GM21529 (cell line): Measurements from ENCODE around the gene CGNL1.

Source experiments
- ATAC-seq: cut with Tn5 transposase; IDR thresholded peaks from one replicate; pipeline ENCODE4 v1.9.1; 2021; ENCODE audit not compliant: unreplicated experiment

Gene CGNL1

DNA sequence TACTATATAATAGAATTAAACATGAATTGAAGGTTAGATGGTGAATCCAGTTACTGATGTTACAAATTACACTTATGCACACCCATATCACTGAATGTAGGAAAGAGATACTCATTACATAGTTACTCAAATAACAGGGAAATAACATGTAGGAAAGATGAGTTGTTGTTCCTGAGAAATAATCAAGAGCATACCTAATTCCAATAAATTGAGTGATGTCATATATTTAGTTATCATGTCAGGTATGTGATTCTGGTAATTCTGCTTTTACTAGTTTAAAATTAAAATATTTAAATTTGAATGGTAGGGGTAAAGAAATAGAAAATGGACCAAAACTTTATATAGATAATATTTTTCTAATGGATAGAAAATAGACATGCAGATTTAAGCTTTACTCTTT is 112.8 kb downstream of the CGNL1 start:
- no peak for ATAC-seq

DNA sequence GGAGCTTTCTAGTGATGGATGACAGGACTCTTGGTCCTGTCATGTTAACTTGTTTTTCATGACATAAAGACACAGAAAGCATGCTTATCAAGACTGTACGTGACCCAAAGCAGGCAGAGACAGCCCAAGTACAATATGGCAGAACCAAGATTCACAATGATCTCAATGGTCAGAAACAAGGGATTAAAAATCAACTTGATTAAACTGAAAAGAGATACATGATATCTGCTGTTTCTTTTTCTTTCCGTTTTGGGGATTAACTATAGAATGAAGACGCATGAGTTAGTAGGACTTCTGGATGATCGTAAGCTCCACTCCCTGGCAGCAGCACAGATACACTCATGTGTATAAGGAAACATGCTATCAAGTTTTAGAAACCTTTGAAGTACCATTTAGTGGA is 117.0 kb downstream of the CGNL1 start:
- ATAC-seq = no peak

DNA sequence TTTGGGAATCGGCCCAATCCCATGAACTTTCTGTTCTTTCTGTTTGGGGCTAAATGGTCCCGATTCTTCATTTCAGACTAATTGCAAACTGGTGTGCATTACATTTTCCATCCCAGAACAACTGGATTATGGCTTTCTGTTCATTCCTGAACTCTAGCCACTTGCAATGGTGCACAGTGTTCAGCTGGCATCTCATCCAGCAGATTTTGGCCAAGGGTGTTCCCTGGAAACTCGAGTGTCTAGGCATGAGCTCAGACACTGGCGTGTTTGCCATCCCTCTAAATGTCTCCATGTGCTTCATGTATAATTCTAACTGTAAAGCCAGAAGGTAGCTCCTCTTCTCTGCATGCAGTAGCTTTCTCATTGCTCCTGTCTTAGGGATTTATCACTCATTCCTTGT is 118.3 kb downstream of the CGNL1 start:
- no peak for ATAC-seq

DNA sequence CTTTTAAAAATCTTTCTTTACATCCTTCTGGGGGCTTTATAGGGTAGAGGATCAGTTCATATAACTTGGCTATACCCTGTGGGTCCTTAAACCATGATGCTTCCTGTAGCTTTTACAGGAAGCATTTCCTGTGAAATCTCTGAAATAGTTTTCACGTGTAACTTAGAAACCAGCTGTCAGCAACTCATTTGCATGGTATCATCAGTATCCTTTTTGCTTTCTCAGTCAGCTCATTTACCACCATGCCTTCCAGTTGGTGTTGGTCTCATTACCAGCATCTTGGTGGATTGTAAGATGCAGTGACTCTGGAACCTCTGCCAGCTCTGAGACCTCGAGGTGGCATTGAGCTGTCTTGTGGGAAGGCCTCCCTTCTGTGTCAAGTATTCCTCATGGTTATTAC is 118.7 kb downstream of the CGNL1 start:
- ATAC-seq = no peak

DNA sequence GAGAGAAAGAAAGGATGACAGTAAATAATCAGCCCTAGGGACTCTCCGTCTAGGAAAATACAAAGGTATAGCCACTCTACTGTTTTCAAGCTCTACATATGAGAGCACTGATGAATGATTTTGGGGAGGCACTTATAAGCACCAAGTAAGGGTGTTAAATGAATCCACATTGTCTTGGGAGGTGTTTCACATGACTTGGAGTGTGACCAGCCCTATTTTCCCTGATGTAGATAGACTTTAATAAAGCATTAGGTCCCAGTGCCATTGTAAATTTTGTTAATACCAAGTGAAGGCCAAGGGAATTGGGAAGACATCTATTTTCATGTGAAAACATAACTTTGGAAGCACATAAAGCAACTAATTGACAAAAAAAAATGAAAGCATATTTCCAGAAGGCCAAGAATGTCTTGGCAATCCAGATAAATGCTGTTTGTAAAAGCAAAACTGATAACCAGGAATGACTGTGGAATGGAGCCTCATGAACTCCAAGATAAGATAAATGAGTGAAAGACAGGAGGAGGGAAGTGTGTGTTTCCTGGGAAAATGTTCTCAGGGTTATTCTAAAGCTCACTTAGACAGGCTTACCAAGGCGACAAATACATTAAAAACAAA is 119.4 kb downstream of the CGNL1 start:
- no peak for ATAC-seq

DNA sequence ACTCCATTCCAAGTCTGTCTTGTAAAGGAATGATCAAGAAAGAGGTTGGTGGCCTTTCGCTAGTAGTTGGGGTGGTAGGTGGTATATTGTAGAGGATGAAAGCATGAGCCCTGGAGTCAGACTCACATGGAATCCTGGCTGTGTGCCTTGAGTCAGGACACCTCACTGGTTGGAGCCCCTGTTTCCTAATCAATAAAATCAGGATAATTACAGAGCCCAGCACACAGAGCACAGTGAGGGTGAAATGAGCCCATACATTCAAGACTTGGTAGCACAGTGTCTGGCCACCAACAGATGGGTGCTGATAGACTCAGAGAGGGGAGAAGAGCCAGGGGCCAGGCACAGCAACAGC is 120.3 kb downstream of the CGNL1 start:
- no peak for ATAC-seq

DNA sequence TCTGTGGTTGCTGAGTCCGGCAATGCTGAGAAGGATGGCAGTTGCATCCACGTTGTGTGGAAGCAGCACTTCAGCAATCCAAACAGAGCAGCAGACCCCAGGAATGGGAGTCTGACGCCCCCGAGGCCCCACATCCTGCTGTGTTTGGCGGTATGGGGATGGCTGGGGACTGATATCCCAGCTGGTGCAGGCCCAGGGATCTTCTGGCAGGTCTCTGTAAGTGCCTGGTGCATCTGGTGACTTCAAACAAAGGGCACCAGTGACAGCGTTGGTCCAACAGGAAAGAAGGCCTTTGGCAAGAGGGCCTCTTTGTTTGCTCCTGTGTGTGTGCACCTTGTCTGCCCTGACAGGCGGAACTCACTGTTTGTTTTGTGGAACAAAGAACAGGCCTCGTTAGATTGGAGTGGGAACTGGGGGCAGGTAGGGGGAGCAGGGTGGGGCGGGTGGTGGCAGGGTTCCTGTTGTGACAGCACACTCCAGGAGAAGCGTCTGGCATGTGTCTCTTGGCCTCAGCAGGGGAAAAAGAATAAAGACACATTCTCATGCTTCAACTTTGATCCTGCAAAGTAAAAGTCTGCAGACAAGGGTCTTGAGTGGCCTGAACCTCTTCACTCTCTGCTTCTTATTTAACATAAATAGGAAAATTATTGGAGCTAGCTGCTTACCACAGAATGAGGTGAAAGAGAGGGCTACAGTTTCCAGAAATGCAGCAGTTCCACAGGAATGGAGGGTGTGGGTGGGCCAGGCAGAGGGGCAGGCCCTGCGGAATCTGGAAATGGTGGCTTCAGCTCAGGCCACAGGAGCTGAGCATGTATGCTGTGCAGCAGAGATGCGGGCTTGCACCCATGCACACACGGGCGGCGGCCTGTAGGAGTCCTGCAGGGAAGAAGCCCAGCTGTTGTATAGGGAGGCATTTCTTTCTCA is 120.9 kb downstream of the CGNL1 start:
- ATAC-seq = no peak

DNA sequence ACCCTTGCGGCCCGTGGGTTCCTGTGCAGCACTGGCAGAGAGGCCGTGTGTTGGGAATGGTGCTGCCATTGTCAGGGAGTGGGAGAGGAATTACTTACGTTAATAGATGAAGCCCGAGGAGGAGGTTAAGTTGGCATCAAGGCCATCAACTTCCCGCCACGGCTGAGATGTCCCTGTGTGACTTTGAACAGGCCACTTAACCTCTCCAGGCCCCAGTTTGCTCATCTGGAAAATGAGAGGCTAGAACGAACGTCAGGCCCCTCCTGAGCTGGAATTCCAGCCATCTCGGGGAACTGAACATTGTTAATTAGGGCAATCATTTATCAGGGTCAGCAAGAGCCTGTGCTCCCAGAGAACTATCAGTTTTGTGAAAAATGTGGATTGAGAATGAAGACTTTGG is 124.0 kb downstream of the CGNL1 start:
- no peak for ATAC-seq

DNA sequence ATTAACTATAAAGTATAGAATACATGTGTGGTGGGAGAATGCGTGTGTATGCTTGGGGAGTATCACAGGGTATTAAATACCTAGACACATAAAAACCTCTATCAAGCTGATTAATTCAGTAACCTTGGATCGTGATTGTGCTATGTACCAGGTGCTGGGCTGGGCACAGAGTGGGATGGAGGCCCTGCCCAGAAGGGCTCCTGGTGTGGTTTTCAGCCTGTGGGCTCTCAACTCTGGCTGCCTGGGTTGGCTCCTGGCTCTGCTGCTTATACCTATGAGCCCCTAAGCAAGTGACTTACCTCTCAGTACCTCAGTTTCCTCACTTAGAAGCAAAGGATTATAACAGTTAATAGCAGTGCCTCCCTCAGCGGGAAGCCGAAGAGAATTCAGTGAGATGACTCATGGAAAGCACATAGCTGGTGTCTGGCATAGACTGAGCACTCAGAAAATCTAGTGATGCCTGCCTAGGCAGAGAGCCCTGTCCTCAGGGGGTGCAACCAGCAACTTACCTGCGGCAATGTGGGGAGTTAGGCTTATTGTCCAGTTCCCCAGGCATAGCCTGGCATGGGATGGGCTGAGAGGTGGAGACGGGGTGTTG is 124.8 kb downstream of the CGNL1 start:
- no peak for ATAC-seq

DNA sequence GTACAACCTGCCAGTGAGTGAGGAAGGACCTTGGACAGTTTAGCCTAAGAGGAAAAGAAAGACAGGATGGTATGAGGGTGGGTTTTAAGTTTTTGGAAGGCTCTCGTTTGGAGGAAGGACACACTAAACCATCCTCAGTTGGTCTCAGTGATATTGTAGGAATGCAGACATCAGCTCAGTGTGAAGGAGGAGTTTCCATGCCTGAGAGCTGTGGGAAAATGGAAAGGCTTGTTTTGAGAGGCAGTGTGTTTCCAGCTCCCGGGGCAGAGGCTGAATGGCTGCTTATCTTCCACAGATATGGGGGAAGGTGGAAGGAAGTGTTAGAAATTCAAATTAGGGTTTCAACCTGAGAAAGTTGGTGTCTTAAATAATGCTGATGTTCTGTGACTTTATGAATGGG is 125.8 kb downstream of the CGNL1 start:
- ATAC-seq = no peak

DNA sequence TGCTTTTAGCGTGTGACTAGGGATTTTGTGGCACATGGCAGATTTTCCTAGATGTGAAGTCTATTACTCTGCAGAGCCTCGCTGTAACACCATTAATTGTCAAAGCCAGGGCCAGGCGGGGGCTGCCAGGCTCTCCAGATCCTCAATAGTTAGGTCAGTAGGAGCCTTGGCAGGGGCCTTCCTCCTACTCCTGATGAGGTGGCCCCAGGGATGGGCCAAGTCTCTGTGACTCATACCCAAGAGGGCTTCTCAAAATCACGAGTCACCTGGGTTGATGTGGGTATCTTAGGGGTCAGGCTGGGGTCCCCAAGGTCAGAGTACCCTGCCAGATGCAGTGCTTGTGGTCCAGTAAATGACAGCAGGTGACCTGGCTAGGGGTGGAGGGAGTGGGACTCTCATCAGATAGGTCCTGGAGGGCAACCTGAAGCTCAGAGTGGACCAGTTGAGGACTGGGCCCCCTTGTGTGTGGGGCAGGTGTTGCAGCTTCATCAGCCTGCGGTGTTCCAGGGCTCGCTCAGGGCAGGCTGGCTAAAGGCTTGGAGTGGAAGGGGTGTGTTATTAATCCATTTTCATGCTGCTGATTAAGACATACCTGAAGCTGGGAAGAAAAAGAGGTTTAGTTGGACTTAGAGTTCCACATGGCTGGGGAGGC is 126.9 kb downstream of the CGNL1 start:
- no peak for ATAC-seq

DNA sequence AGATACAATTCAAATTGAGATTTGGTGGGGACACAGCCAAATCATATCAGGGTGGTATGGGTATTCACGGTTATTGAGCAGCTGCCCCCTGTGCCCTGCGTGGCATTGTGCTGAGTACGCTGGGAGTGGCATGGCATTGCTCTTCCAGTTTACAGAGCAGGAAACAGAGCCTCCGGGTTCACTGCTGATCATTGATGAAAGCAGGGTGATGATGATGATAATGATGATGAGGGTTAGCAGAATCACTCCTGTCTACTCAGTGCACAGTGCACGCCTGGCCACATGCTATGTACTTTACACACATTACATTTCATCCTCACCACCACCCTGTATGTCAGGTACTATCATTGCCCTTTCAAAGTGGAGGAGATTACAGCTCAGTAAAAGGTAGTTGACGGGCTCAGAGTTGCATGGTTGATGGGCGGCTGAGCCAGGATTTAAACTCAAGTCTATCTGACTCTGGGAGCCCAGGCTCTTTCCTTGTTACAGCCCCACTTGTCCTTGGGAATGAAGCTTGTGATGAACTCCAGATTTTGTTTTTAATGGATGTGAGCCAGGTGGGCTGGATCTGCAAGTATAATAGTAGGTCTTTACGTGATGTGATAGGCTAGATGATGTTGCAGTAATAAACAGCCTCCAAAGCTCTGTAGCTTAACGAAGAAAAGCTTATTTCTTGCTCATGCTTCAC is 127.8 kb downstream of the CGNL1 start:
- ATAC-seq = no peak

DNA sequence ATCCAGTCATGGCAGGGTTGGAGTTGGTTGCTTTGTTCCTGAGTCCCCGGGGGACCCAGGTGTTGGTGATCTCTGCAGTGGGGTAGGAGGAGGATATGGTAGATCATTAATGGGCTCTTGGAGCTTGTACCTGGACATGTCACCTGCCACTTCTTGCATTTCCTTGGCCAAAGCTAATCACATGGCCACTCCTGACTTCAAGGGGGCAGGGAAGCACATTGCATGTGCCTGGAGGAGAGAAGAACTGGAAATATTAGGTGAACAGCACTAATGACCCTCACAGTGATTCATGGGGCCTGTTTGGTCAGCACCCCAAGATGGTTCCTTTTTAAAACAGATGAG is 128.3 kb downstream of the CGNL1 start:
- ATAC-seq = no peak

DNA sequence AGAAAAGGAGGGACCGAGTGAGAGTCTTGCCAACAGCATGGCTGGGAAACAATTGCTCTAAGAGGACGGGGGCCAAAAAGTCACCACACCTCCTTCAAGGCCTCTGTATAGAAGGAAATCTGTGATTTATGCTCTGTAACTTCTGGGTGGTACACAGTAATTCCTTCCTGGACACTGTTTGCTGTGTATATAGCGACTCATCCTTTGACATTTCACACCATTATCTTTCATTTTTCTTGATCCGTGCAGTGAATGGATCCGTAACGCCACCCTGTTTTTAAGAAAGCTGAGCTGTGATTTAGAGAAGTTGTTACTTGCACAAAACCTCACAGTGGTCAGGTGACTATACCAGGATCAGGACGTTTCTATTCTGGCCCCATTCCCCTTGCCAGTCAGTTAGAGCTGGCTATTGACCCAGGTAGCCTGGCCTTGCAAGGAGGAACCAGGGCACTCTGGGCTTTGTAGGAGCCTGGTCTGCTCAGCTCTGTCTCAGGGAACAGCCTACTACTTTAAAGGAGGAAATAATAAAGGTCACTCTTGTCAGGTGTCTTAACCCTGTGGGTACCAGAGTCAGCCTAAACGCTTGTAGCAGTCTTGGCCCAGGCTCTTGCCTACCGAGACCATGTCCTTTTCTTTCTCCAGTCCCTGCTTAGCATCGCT is 128.9 kb downstream of the CGNL1 start:
- ATAC-seq = no peak

DNA sequence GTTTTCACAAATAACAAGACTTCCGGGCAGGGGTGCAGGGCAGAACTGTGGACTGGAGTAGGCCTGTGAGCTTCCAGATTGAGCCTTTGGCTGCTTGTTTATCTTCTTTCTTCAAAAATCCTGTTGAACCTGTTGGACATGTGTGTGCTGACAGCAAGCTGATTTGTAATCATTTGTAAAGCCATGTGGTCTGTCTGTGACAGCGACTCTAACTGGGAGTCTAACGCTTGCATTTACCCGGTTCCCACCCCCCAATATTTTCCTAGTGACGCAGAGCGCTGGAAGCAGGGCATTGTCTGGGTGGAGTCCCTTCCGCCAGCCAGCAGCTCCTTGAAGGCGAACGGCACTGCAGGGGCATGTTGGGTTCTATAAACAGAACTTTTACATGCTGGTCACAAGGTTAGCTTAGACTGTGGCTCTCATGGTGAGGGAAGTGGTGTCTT is 129.7 kb downstream of the CGNL1 start:
- no peak for ATAC-seq

DNA sequence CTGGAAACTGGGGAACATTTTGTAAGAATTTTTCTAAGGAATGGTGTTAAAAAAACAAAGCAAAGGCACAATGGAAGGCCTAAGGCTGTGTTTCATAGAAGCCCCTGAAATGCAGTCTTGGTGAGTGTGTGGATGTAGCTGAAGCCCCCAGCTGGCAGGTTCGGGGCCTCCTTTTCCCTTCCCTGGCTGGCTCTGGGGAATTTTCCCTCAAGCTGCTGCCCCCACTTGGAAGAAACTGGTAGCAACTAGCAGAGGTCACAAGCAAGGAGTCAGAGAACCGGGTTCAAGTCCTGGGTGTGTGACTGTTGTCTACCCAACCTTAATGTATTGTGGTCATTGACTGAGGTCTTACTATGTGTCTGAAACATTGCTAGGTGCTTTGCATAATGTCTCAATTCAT is 130.1 kb downstream of the CGNL1 start:
- ATAC-seq = no peak

DNA sequence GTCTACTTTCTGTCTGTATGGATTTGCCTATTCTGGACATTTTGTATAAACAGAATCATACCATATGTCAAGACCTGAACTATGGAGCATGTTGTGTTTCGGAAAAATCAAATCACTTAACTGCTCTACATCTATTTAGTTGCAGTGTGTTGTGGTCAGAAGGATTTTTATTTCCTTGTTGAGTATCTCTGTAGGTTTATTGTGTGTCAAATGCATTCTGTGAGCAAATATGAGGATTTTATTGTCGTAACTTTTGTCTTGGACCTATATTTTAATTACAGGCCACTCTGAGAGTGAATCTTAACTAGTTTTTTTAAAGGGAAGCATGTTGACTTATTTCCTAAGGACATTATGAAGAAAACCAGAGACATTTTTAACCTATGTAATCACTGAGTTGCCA is 130.8 kb downstream of the CGNL1 start:
- ATAC-seq = no peak

DNA sequence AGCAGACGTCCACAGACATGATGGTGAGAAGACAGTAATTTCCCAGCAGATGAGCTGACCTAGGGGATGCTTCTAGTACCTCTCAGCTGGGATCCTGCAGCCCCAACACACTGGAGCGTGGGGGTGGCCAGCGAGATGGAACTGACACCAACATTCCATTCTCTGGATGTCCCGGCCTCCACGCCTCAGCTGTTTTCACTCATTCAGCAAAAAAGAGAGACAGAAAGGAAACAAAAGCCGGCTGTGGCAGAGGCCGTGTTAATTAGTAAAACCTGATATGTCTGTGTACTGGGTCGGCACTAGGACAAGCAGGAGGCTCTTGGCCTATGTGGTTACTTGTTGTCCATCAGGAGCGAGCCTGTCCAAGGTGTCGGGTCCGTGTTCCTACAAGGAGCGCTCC is 132.8 kb downstream of the CGNL1 start:
- no peak for ATAC-seq

DNA sequence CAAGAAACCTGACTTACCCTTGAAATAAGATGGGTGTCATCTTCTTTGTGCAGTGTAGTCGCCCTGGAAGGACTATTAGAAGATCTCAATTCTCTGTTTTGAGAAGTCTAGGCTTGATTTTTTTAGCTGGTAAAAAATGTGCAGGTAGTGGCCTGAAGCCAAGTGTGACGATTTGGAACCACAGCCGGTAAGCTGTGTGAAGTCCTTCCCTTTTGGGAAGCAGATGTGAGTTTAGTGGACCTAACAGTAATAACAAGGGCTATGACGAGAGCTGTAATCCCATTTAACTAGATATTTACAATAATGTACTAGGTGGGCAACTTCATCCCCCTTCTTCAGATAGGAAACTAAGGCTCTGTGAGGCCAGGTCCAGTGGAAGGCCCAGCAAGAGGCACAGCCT is 133.7 kb downstream of the CGNL1 start:
- ATAC-seq = no peak

DNA sequence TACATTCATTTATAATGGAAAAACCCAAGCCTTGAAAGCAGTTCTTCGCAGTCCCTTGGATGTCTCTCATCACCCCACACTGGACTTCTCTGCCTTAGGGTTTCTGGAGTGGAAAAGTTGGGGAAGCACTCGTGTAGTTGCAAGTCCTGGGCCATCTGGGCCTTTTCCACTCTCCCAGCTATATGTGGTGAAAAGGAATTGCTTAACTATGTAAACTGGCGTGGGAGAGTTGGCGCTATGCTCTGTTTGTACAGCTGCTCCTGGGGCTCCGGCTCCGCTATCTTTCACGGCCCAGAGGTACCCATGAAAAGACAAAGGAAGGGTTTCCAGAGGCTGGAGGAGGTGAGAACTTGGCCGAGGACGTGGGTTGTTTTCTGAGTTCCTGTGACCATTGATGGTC is 134.3 kb downstream of the CGNL1 start:
- no peak for ATAC-seq
